ENCODE measurements around the gene SLC12A5.
A peak's percentile ranks its signal among the peaks of the same experiment; 100 is the strongest.

SLC12A5 gene

DNA sequence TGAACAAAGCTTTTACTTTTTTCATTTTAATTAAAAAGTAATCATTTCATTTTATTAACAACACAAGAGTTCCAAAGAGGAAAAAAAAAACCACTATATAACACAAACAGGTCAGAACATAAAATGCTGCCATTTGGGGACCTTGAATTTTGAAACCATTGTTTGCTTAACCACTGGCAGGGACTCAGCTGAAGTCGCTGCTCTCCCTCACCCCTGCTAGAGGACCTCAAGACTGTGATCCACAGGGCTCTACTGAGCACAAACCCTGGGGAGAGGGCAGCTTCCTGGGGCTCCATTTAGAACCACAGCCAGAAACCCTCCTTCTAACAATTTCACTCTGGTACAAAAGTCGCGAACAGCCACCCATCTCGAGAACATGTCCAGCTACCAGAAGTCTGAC is 32.0 kb downstream of the SLC12A5 start:
- TF ChIP-seq, protein P1, sequence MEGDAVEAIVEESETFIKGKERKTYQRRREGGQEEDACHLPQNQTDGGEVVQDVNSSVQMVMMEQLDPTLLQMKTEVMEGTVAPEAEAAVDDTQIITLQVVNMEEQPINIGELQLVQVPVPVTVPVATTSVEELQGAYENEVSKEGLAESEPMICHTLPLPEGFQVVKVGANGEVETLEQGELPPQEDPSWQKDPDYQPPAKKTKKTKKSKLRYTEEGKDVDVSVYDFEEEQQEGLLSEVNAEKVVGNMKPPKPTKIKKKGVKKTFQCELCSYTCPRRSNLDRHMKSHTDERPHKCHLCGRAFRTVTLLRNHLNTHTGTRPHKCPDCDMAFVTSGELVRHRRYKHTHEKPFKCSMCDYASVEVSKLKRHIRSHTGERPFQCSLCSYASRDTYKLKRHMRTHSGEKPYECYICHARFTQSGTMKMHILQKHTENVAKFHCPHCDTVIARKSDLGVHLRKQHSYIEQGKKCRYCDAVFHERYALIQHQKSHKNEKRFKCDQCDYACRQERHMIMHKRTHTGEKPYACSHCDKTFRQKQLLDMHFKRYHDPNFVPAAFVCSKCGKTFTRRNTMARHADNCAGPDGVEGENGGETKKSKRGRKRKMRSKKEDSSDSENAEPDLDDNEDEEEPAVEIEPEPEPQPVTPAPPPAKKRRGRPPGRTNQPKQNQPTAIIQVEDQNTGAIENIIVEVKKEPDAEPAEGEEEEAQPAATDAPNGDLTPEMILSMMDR (IDR thresholded peaks at IDR 0.05; ENCODE audit: low read length): no peak
- TF ChIP-seq EZH2phosphoT487 (IDR thresholded peaks at IDR 0.05; ENCODE audit: low read length) (no peak), EZH2 (optimal IDR thresholded peaks at IDR 0.05; ENCODE audit: low read depth, low read length) (no peak)
- peak overlapping the region; percentile 36; the same call in 1 of the 2 replicates for H3K4me2 ChIP-seq (ENCODE audit: low read depth, low read length)
- H3K9me2 ChIP-seq (replicated peaks; ENCODE audit: insufficient read depth, low read length): no peaks in the 10 kb centered on the region
- H4K20me1 ChIP-seq (ENCODE audit: insufficient read depth, low read length): peaks cover 5% of the 10 kb centered on the region; the same call in 1 of the 2 replicates
- H2AFZ ChIP-seq (ENCODE audit: low read length): no peak overlapping the region
- DNase-seq: no peak
- no peak overlapping the region for H3K9ac ChIP-seq (ENCODE audit: low read length)
- no peaks in the 10 kb centered on the region for H3K27me3 ChIP-seq (replicated peaks; ENCODE audit: insufficient read depth, low read length)
- H3K27ac ChIP-seq (ENCODE audit: low read length): peak overlapping the region; percentile 19; the same call in 1 of the 2 replicates
- H3K9me3 ChIP-seq (replicated peaks; ENCODE audit: insufficient read depth, low read length): no peaks in the 10 kb centered on the region
- peaks cover 6% of the 10 kb centered on the region; the same call in 1 of the 2 replicates for H3F3A ChIP-seq (ENCODE audit: insufficient read depth, low read length)
- no peak overlapping the region for H3K4me3 ChIP-seq (ENCODE audit: low read length)
- H3K36me3 ChIP-seq (replicated peaks; ENCODE audit: insufficient read depth, low read length): peaks cover 17% of the 10 kb centered on the region; the same call in 1 of the 2 replicates
- H3K4me1 ChIP-seq (ENCODE audit: low read length): peaks cover 13% of the 10 kb centered on the region
- no peaks in the 10 kb centered on the region for H3K79me2 ChIP-seq (ENCODE audit: low read length)

DNA sequence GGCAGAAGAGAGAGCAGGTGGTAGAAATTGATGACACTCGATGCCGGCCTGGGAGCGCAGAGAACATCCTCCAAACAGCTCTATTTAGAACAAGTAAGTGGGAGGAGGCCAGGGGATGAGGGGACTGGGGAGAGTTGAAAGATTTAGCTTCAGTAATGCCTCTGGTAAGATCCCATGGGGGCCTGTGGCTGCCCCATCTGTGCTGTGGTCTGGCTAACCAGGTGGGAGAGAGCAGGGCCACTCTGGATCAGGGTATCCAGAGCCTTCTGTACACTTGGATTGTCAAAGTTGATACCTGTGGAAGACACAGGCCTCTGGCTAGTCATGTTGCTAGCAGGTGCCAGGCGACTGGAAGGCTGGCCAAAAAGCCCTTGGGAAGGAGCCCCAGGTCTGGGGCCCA is 33.1 kb downstream of the SLC12A5 start:
- H3F3A ChIP-seq (ENCODE audit: insufficient read depth, low read length): peaks cover 6% of the 10 kb centered on the region; the same call in 1 of the 2 replicates
- H3K79me2 ChIP-seq (ENCODE audit: low read length): no peaks in the 10 kb centered on the region
- DNase-seq: no peak
- H3K9me3 ChIP-seq (replicated peaks; ENCODE audit: insufficient read depth, low read length): no peaks in the 10 kb centered on the region
- H3K27me3 ChIP-seq (replicated peaks; ENCODE audit: insufficient read depth, low read length): no peaks in the 10 kb centered on the region
- H3K9me2 ChIP-seq (replicated peaks; ENCODE audit: insufficient read depth, low read length): no peaks in the 10 kb centered on the region
- H3K27ac ChIP-seq (ENCODE audit: low read length): no peak overlapping the region
- TF ChIP-seq, protein P1 (IDR thresholded peaks at IDR 0.05; ENCODE audit: low read length): no peak
- no peak for TF ChIP-seq EZH2 (optimal IDR thresholded peaks at IDR 0.05; ENCODE audit: low read depth, low read length)
- TF ChIP-seq EZH2phosphoT487 (IDR thresholded peaks at IDR 0.05; ENCODE audit: low read length): no peak
- no peak overlapping the region for H3K4me3 ChIP-seq (ENCODE audit: low read length)
- H2AFZ ChIP-seq (ENCODE audit: low read length): no peak overlapping the region
- H4K20me1 ChIP-seq (ENCODE audit: insufficient read depth, low read length): peaks cover 5% of the 10 kb centered on the region; the same call in 1 of the 2 replicates
- H3K36me3 ChIP-seq (replicated peaks; ENCODE audit: insufficient read depth, low read length): peaks cover 17% of the 10 kb centered on the region; the same call in 1 of the 2 replicates
- peaks cover 13% of the 10 kb centered on the region for H3K4me1 ChIP-seq (ENCODE audit: low read length)
- no peak overlapping the region for H3K4me2 ChIP-seq (ENCODE audit: low read depth, low read length)
- H3K9ac ChIP-seq (ENCODE audit: low read length): no peak overlapping the region

DNA sequence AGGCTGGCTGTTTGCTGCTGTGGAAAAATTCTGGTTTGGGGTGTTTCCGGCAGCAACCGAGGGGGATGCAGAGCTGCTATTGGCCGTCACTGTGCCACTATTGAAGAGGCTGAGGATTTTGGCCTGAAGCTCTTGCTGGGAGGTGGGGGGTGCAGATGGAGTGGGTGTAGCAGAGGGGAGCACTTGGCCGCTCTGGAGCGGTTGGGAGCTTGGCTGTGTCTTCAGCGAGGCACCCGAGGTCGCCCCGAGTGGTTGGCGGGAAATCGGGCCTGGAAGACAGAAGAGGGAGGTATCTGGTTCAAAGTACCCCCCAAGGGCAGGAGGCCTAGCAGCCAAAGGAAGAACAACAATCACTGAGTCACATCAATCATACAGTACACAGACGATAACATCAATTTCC is 33.6 kb downstream of the SLC12A5 start:
- H3K4me2 ChIP-seq (ENCODE audit: low read depth, low read length): no peak overlapping the region
- H4K20me1 ChIP-seq (ENCODE audit: insufficient read depth, low read length): peaks cover 5% of the 10 kb centered on the region; the same call in 1 of the 2 replicates
- H3K9ac ChIP-seq (ENCODE audit: low read length): no peak overlapping the region
- H2AFZ ChIP-seq (ENCODE audit: low read length): no peak overlapping the region
- no peaks in the 10 kb centered on the region for H3K9me2 ChIP-seq (replicated peaks; ENCODE audit: insufficient read depth, low read length)
- no peaks in the 10 kb centered on the region for H3K27me3 ChIP-seq (replicated peaks; ENCODE audit: insufficient read depth, low read length)
- no peaks in the 10 kb centered on the region for H3K79me2 ChIP-seq (ENCODE audit: low read length)
- no peaks in the 10 kb centered on the region for H3K9me3 ChIP-seq (replicated peaks; ENCODE audit: insufficient read depth, low read length)
- peaks cover 13% of the 10 kb centered on the region for H3K4me1 ChIP-seq (ENCODE audit: low read length)
- H3F3A ChIP-seq (ENCODE audit: insufficient read depth, low read length): peaks cover 6% of the 10 kb centered on the region; the same call in 1 of the 2 replicates
- no peak for DNase-seq
- peaks cover 17% of the 10 kb centered on the region; the same call in 1 of the 2 replicates for H3K36me3 ChIP-seq (replicated peaks; ENCODE audit: insufficient read depth, low read length)
- no peak overlapping the region for H3K27ac ChIP-seq (ENCODE audit: low read length)
- H3K4me3 ChIP-seq (ENCODE audit: low read length): no peak overlapping the region
- TF ChIP-seq, protein P1 (IDR thresholded peaks at IDR 0.05; ENCODE audit: low read length): no peak
- TF ChIP-seq EZH2phosphoT487 (IDR thresholded peaks at IDR 0.05; ENCODE audit: low read length): no peak
- no peak for TF ChIP-seq EZH2 (optimal IDR thresholded peaks at IDR 0.05; ENCODE audit: low read depth, low read length)
